ENCODE data around the gene SCN4A.

DNA sequence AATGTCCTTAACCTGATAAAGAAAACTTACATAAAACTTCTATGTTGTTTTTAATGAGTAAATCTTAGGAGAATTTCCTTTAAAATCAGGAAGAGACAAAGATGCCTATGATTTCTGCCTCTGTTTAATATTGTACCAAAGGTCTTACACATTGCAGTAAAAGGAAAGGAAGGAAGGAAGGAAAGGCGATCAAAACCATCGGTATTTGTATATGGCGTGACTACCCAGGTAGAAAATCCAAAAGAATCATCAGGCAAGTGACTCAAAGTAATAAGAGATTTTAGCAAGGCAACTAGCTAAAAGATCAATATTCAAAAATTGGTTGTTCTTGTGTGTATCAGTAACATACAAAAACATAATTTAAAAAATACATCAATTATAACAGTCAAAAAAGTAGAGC is 44.3 kb upstream of the SCN4A start:
- TF ChIP-seq ZNF136 (CRISPR knock-in tag; IDR thresholded peaks at IDR 0.05; ENCODE audit: low read depth) (no peak), ZNF143 (CRISPR knock-in tag; IDR thresholded peaks at IDR 0.05) (no peak)
- TF ChIP-seq, protein P1, sequence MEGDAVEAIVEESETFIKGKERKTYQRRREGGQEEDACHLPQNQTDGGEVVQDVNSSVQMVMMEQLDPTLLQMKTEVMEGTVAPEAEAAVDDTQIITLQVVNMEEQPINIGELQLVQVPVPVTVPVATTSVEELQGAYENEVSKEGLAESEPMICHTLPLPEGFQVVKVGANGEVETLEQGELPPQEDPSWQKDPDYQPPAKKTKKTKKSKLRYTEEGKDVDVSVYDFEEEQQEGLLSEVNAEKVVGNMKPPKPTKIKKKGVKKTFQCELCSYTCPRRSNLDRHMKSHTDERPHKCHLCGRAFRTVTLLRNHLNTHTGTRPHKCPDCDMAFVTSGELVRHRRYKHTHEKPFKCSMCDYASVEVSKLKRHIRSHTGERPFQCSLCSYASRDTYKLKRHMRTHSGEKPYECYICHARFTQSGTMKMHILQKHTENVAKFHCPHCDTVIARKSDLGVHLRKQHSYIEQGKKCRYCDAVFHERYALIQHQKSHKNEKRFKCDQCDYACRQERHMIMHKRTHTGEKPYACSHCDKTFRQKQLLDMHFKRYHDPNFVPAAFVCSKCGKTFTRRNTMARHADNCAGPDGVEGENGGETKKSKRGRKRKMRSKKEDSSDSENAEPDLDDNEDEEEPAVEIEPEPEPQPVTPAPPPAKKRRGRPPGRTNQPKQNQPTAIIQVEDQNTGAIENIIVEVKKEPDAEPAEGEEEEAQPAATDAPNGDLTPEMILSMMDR (CRISPR knock-in tag; IDR thresholded peaks at IDR 0.05): no peak

Data from HepG2 (cell line).